Neural crest cell (in vitro differentiated cells): ENCODE results near the gene FGF9. TPM values are rescaled to one million over a fixed set of nuclear protein-coding genes. Genes with fewer than 3 reads are reported as not detected.
A peak's percentile ranks its signal among the peaks of the same experiment; 100 is the strongest.

ENCODE experiments used
- DNase-seq: peaks from one replicate; pipeline ENCODE4 v3.0.0; 2021; ENCODE audit warnings: low read depth, mixed read lengths, low spot score
- H3K27ac Mint-ChIP-seq: one replicate; pipeline ENCODE4 v1.8.0; 2021; ENCODE audit warnings: mild to moderate bottlenecking, mixed read lengths; ENCODE audit not compliant: unreplicated experiment
- H3K27me3 Mint-ChIP-seq: 2 replicates; pipeline ENCODE4 v1.8.0; 2021; ENCODE audit warnings: low read depth, mild to moderate bottlenecking, mixed read lengths
- H3K36me3 Mint-ChIP-seq: 2 replicates; pipeline ENCODE4 v1.8.0; 2021; ENCODE audit warnings: low read depth, mild to moderate bottlenecking, mixed read lengths
- H3K4me1 Mint-ChIP-seq: 2 replicates; pipeline ENCODE4 v1.8.0; 2021; ENCODE audit warnings: mixed read lengths
- H3K4me3 Mint-ChIP-seq: one replicate; pipeline ENCODE4 v1.8.0; 2021; ENCODE audit warnings: mild to moderate bottlenecking, mixed read lengths
- H3K9me3 Mint-ChIP-seq: 2 replicates; pipeline ENCODE4 v1.8.0; 2021; ENCODE audit warnings: mixed read lengths
- total RNA-seq: library from RNA; stranded (reverse); gene quantifications from 2 replicates; pipeline ENCODE4 v1.2.1, GENCODE V29; 2021
- TF ChIP-seq, protein P1 (sequence below): fragments of 200-600 bp; sonication (generic); conservative IDR thresholded peaks from 2 replicates; pipeline ENCODE4 v1.5.0; 2021; ENCODE audit warnings: antibody characterized with exemption, mild to moderate bottlenecking

The FGF9 gene
- total RNA-seq, 1 donor from 2014 or later, result 3.7 TPM

DNA sequence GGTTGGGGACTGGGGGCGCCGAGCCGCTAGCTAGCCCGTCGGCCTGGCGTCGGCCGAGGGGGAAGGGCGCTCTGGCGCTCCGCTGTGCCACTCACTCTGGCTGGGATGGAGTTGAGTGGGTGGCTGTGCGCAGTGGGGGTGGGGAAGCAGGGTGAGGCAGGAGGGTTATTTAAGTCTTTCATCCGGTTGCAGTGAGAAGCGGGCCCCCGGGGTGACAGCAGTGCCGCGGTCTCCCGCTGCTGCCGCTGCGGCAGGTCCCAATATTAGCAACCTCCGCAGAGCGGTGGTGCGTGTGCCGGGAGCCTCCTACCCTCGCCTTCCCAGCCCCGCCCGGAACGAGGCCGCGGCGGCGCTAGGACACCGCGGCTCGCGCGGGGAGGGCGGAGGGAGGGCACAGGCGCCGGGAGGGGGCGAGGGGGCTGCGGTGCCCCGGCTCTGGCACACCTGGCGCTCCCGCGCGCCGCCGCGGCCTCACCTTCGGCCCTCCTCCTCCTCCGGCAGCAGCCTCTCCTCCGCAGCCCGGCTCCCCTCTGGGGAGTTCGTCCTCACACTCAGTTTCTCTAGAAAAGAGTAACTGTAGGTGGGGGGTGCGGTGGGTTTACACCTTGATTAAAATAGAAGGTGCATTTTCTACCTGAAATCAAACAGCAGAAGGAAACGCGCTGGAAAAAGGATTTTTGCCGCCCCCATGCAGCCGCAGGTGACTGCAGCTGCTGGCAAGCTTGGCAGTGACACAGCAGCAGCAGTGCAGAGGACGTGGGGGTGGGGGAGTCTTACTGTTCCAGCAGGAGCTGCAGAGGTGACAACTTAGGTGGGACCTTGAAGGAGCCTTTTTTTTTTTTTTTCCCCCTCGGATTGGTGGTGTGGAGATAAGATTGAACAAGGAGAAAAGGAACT is 4.5 kb downstream of the FGF9 start:
- TF ChIP-seq, protein P1, sequence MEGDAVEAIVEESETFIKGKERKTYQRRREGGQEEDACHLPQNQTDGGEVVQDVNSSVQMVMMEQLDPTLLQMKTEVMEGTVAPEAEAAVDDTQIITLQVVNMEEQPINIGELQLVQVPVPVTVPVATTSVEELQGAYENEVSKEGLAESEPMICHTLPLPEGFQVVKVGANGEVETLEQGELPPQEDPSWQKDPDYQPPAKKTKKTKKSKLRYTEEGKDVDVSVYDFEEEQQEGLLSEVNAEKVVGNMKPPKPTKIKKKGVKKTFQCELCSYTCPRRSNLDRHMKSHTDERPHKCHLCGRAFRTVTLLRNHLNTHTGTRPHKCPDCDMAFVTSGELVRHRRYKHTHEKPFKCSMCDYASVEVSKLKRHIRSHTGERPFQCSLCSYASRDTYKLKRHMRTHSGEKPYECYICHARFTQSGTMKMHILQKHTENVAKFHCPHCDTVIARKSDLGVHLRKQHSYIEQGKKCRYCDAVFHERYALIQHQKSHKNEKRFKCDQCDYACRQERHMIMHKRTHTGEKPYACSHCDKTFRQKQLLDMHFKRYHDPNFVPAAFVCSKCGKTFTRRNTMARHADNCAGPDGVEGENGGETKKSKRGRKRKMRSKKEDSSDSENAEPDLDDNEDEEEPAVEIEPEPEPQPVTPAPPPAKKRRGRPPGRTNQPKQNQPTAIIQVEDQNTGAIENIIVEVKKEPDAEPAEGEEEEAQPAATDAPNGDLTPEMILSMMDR, result no peak
- peaks cover 31% of the 10 kb centered on the region for H3K4me1 Mint-ChIP-seq
- no peaks in the 10 kb centered on the region for H3K9me3 Mint-ChIP-seq
- H3K4me3 Mint-ChIP-seq, result peak overlapping the region; percentile 97
- peaks cover 66% of the 10 kb centered on the region for H3K27me3 Mint-ChIP-seq
- no peak overlapping the region for H3K27ac Mint-ChIP-seq
- no peaks in the 10 kb centered on the region for H3K36me3 Mint-ChIP-seq
- peak; percentile 3 for DNase-seq

- TF ChIP-seq, protein P1, result no peak
- no peak for DNase-seq
- Mint-ChIP-seq H3K27ac (no peak overlapping the region), H3K4me1 (peaks cover 20% of the 10 kb centered on the region), H3K9me3 (no peaks in the 10 kb centered on the region), H3K36me3 (peaks cover 2% of the 10 kb centered on the region), H3K27me3 (peaks cover 57% of the 10 kb centered on the region), H3K4me3 (peak overlapping the region; percentile 83)
These were observed 5.7 kb downstream of the FGF9 start for GRCh38 chr13:21676611-21677021.

- DNase-seq, result no peak
- H3K36me3 Mint-ChIP-seq, result peaks cover 2% of the 10 kb centered on the region
- peak overlapping the region; percentile 83 for H3K4me3 Mint-ChIP-seq
- no peak overlapping the region for H3K27ac Mint-ChIP-seq
- peaks cover 51% of the 10 kb centered on the region for H3K27me3 Mint-ChIP-seq
- H3K9me3 Mint-ChIP-seq, result no peaks in the 10 kb centered on the region
- peaks cover 17% of the 10 kb centered on the region for H3K4me1 Mint-ChIP-seq
- TF ChIP-seq, protein P1, result no peak
These were observed 6.3 kb downstream of the FGF9 start for GRCh38 chr13:21677075-21677623.

DNA sequence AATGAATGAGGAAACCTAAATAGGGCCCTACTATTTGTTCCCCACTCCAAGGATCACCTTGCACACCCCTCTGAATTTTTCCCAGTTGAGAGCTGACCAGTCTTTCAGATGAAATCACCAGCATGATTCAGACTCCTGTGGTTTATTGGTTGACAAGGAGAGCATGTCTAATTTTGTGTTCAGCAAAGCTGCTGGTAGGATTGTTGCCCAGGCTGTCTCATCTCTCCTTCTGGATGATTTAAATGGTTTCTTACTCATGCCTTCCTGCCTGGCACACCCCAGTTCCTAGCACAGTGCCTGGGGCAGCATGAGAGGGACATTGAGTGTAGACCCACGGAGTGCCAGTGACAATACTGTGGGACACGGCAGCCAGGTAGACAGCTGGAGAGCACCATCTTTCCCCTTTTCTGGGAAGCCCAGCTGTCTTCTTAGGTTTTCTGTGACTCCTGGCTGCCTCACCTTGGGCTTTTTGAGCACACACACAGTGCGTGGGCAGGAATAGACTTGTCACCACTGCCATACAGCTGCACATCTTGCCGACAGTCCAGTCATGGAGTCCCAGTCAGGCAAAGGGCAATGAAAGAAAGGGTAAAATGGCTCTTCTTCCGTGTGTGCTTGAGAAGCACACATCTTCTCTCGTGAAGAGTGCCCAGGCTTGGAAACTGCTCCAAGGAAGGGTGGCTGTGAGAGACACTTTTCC is 12.3 kb downstream of the FGF9 start:
- no peaks in the 10 kb centered on the region for H3K9me3 Mint-ChIP-seq
- peaks cover 2% of the 10 kb centered on the region for H3K27me3 Mint-ChIP-seq
- no peaks in the 10 kb centered on the region for H3K4me1 Mint-ChIP-seq
- H3K4me3 Mint-ChIP-seq, result no peak overlapping the region
- peaks cover 2% of the 10 kb centered on the region for H3K36me3 Mint-ChIP-seq
- H3K27ac Mint-ChIP-seq, result no peak overlapping the region
- TF ChIP-seq, protein P1, result no peak
- DNase-seq, result no peak

DNA sequence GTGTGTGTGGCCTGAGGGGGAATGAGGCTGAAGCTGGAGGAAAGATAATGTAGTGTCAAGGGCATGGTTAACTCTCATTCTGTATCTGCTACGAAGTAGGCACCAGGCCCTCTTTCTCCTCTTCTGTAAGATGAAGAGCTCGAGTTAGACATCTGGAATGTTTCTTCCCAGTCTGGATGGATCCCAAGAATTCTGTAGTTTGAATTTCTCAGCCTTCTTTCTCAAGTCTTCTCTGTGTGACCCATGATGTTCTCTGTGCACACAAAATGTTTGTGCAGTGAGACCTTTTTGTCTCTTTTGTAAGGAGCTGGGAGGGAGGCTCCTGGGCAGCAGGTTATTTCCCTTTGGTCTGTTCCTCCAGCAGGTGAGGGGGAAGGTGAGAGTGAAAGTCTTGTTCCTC is 13.7 kb downstream of the FGF9 start:
- Mint-ChIP-seq H3K27ac (no peak overlapping the region), H3K36me3 (peaks cover 2% of the 10 kb centered on the region), H3K27me3 (peaks cover 2% of the 10 kb centered on the region), H3K9me3 (no peaks in the 10 kb centered on the region), H3K4me3 (no peak overlapping the region), H3K4me1 (no peaks in the 10 kb centered on the region)
- TF ChIP-seq, protein P1, result no peak
- no peak for DNase-seq
